ENCODE data around the gene POFUT2. TPM values are rescaled to one million over a fixed set of nuclear protein-coding genes. Genes with fewer than 3 reads are reported as not detected.

POFUT2 gene
- total and polyA plus RNA-seq, 7 donors = 2.5 to 31.3 (median 18.9) TPM

DNA sequence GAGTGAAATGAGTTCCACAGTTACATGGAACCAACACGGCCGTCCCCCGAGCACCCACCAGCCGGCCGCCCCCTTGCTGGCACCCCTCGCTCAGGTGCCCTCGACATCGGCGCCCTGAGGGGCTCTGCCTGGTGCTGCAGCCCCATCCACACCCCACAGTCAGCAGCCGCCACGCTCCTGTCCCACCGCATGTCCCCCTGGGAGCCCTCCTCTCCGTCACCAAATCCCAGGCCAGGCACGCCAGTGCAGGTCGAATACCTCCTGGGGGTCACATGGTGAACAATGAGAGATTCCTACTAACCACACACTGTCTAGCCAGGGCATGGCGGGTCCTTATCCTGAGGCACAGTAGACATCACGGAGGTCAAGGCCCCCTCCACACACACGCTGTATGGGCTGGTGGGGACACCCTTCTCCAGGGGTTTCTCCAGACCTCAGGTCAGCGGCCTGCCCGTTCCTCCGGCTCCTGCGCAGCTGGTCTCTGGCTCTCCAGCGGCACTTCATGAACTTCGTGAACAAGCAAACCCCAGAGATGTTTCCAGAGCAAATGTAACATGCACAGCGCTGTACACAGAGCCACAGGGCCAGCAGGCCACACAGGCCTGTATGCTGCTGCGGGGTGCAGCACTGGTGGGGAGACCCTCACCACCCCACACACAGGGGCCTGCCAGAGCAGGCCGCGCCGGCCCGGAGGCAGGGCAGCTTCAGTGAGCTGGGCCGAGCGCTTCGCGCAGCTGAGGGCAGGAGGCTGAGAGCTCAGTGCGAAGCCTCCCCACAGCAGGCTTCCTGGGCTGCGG, 21.8 kb downstream of the POFUT2 start:
- H3K9me3 ChIP-seq = no peaks in the 10 kb centered on the region
- no peak for TF ChIP-seq EP300 (IDR thresholded peaks at IDR 0.05)
- TF ChIP-seq, protein P1, sequence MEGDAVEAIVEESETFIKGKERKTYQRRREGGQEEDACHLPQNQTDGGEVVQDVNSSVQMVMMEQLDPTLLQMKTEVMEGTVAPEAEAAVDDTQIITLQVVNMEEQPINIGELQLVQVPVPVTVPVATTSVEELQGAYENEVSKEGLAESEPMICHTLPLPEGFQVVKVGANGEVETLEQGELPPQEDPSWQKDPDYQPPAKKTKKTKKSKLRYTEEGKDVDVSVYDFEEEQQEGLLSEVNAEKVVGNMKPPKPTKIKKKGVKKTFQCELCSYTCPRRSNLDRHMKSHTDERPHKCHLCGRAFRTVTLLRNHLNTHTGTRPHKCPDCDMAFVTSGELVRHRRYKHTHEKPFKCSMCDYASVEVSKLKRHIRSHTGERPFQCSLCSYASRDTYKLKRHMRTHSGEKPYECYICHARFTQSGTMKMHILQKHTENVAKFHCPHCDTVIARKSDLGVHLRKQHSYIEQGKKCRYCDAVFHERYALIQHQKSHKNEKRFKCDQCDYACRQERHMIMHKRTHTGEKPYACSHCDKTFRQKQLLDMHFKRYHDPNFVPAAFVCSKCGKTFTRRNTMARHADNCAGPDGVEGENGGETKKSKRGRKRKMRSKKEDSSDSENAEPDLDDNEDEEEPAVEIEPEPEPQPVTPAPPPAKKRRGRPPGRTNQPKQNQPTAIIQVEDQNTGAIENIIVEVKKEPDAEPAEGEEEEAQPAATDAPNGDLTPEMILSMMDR (IDR thresholded peaks at IDR 0.05) = no peak
- TF ChIP-seq POLR2A (IDR thresholded peaks at IDR 0.05) = no peak
- no peak for TF ChIP-seq POLR2AphosphoS5 (IDR thresholded peaks at IDR 0.05)
- intact Hi-C loops (cut with DNase I) = no loop called here
- no peak overlapping the region for H3K27ac ChIP-seq
- H3K36me3 ChIP-seq = peaks cover 44 to 68% (median 58%) of the 10 kb centered on the region in 4 donors
- no peak overlapping the region for H3K4me3 ChIP-seq
- WGBS, 2 donors = 95 to 97% methylated on average over 36 of the region's 36 CpGs
- no peaks in the 10 kb centered on the region for H3K27me3 ChIP-seq
- DNase-seq = peak; percentile 58
- H3K4me1 ChIP-seq = no peaks in the 10 kb centered on the region

DNA sequence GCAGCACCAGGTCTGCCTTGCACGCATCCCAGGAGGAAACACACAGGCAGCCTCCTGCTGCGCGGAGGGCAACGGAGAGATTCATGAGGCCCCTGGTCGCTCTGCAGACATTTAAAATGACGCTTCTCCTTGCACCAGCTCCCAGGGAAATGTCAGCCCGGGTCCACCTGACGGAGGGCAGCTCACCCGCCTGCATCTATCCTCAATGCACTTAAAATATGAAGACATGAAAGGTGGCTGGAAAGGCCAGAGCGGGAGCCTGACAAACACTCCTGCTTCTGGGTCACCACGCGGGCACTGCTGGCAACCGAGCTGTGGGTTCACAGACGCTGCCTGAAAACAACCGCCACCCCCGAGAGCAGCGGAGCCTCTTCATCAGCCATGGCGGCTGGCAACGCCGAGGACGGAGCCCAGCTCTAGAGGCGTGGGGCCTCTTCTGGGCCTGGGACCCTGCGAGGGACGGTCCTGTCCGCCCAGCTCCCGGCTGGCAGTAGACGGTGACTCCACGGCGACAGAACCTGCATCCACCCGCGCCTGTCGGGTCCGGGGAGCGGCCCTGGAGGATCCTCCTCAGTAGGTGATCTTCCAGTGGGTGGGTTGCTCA, 22.7 kb downstream of the POFUT2 start:
- intact Hi-C loops (cut with DNase I) = no loop called here
- WGBS, 2 donors = 94 to 95% methylated on average over 34 of the region's 34 CpGs
- Histone ChIP-seq H3K27ac (no peak overlapping the region), H3K36me3 (peaks cover 44 to 59% (median 51%) of the 10 kb centered on the region in 4 donors), H3K27me3 (no peaks in the 10 kb centered on the region), H3K4me3 (no peak overlapping the region), H3K9me3 (no peaks in the 10 kb centered on the region), H3K4me1 (no peaks in the 10 kb centered on the region)
- TF ChIP-seq EP300 (IDR thresholded peaks at IDR 0.05) (no peak), POLR2AphosphoS5 (IDR thresholded peaks at IDR 0.05) (no peak), POLR2A (IDR thresholded peaks at IDR 0.05) (no peak)
- TF ChIP-seq, protein P1 (IDR thresholded peaks at IDR 0.05) = no peak
- DNase-seq = peak; percentile 57

- Histone ChIP-seq H3K9me3 (no peaks in the 10 kb centered on the region), H3K36me3 (peaks cover 39 to 53% (median 46%) of the 10 kb centered on the region in 4 donors), H3K27ac (no peak overlapping the region), H3K27me3 (no peaks in the 10 kb centered on the region), H3K4me3 (no peak overlapping the region), H3K4me1 (no peaks in the 10 kb centered on the region)
- 52 to 86% methylated on average over 23 of the region's 23 CpGs for WGBS, 2 donors
- intact Hi-C loops (cut with DNase I) = no loop called here
- DNase-seq = peak; percentile 37
- TF ChIP-seq EP300 (IDR thresholded peaks at IDR 0.05) = no peak
- TF ChIP-seq, protein P1 (IDR thresholded peaks at IDR 0.05) = no peak
- no peak for TF ChIP-seq POLR2AphosphoS5 (IDR thresholded peaks at IDR 0.05)
- no peak for TF ChIP-seq POLR2A (IDR thresholded peaks at IDR 0.05)
These were observed 23.4 kb downstream of the POFUT2 start for GRCh38 chr21:45264146-45264911.

GRCh38 chr21:45263534-45263933, 24.2 kb downstream of the POFUT2 start:
- intact Hi-C loops (cut with DNase I) = no loop called here
- Histone ChIP-seq H3K4me1 (no peaks in the 10 kb centered on the region), H3K4me3 (no peak overlapping the region), H3K36me3 (peaks cover 39 to 53% (median 46%) of the 10 kb centered on the region in 4 donors), H3K9me3 (no peaks in the 10 kb centered on the region), H3K27ac (no peak overlapping the region), H3K27me3 (no peaks in the 10 kb centered on the region)
- WGBS, 2 donors = 96% methylated on average over 6 of the region's 6 CpGs
- no peak for DNase-seq
- no peak for TF ChIP-seq EP300 (IDR thresholded peaks at IDR 0.05)
- TF ChIP-seq POLR2AphosphoS5 (IDR thresholded peaks at IDR 0.05) = no peak
- TF ChIP-seq POLR2A (IDR thresholded peaks at IDR 0.05) = no peak
- TF ChIP-seq, protein P1 (IDR thresholded peaks at IDR 0.05) = no peak

Measured in sigmoid colon (tissue), 7 donors.